IPS-18c (cell line): ENCODE data around the gene MCHR2.

Experiments used
- H3K4me3 ChIP-seq: 2 replicates; pipeline ENCODE4 v1.7.0; 2013; ENCODE audit warnings: low read depth, mild to moderate bottlenecking, low read length, moderate library complexity; ENCODE audit not compliant: insufficient read depth
- H3K9me3 ChIP-seq: one replicate; pipeline ENCODE4 v1.6.1; 2013; ENCODE audit warnings: mild to moderate bottlenecking, low read length, moderate library complexity; ENCODE audit not compliant: control insufficient read depth, insufficient read depth

MCHR2 gene

GRCh38 chr6:99940582-99940981 is 53.4 kb downstream of the MCHR2 start:
- Histone ChIP-seq H3K9me3 (no peaks in the 10 kb centered on the region), H3K4me3 (no peak overlapping the region)

- Histone ChIP-seq H3K4me3 (no peak overlapping the region), H3K9me3 (no peaks in the 10 kb centered on the region)
Observed at GRCh38 chr6:99933129-99933528, 60.9 kb downstream of the MCHR2 start.

- Histone ChIP-seq H3K9me3 (no peaks in the 10 kb centered on the region), H3K4me3 (no peak overlapping the region)
Observed at GRCh38 chr6:99912657-99913056, 81.4 kb downstream of the MCHR2 start.

GRCh38 chr6:99905209-99906106 is 88.6 kb downstream of the MCHR2 start:
- Histone ChIP-seq H3K9me3 (no peaks in the 10 kb centered on the region), H3K4me3 (no peak overlapping the region)

GRCh38 chr6:99901596-99902384 is 92.2 kb downstream of the MCHR2 start:
- no peak overlapping the region for H3K4me3 ChIP-seq
- no peaks in the 10 kb centered on the region for H3K9me3 ChIP-seq

- Histone ChIP-seq H3K4me3 (no peak overlapping the region), H3K9me3 (no peaks in the 10 kb centered on the region)
Observed at GRCh38 chr6:99894815-99895214, 99.2 kb downstream of the MCHR2 start.

GRCh38 chr6:99887066-99887465 is 107.0 kb downstream of the MCHR2 start:
- H3K9me3 ChIP-seq: no peaks in the 10 kb centered on the region
- H3K4me3 ChIP-seq: no peak overlapping the region

- no peaks in the 10 kb centered on the region for H3K9me3 ChIP-seq
- H3K4me3 ChIP-seq: no peak overlapping the region
Observed at GRCh38 chr6:99885051-99885450, 109.0 kb downstream of the MCHR2 start.

- Histone ChIP-seq H3K9me3 (no peaks in the 10 kb centered on the region), H3K4me3 (no peak overlapping the region)
Observed at GRCh38 chr6:99882128-99882702, 111.8 kb downstream of the MCHR2 start.

GRCh38 chr6:99879431-99879830 is 114.6 kb downstream of the MCHR2 start:
- H3K9me3 ChIP-seq: no peaks in the 10 kb centered on the region
- H3K4me3 ChIP-seq: no peak overlapping the region

- no peak overlapping the region for H3K4me3 ChIP-seq
- no peaks in the 10 kb centered on the region for H3K9me3 ChIP-seq
Observed at GRCh38 chr6:99875068-99875467, 119.0 kb downstream of the MCHR2 start.

GRCh38 chr6:99873084-99873483 is 120.9 kb downstream of the MCHR2 start:
- Histone ChIP-seq H3K4me3 (no peak overlapping the region), H3K9me3 (no peaks in the 10 kb centered on the region)

- Histone ChIP-seq H3K9me3 (no peaks in the 10 kb centered on the region), H3K4me3 (no peak overlapping the region)
Observed at GRCh38 chr6:99871641-99872040, 122.4 kb downstream of the MCHR2 start.
